K562 (cell line): ENCODE results near the gene MAST4. TPM values are rescaled to one million over a fixed set of nuclear protein-coding genes. Genes with fewer than 3 reads are reported as not detected.

Experiments used
- ATAC-seq: fragments of 200-7000 bp; cut with Tn5 transposase; 3 replicates; pipeline ENCODE4 v1.9.1; 2020; ENCODE audit warnings: moderate library complexity
- BruUV-seq: library from RNA; stranded (reverse); fragments of 400-500 nt; replicated peaks from 2 replicates; lab custom pipeline; 2021; lab: Mats Ljungman, UMichigan
- CTCF ChIA-PET: fragments of 300-600 bp; formaldehyde crosslinking; extraction: SDS; loops from one replicate; lab custom pipeline; 2021; ENCODE audit warnings: low intra/inter-chr PET ratio; lab: Yijun Ruan, JAX
- POLR2A ChIA-PET: fragments of 300-600, 350-650 bp; sonication (Branson Sonifier 250); formaldehyde crosslinking; extraction: SDS; loops from one replicate; lab custom pipeline; 2021; ENCODE audit warnings: antibody characterized with exemption, inconsistent platforms; lab: Yijun Ruan, JAX
- DNase-seq, 4 experiments: peaks; one replicate each; pipeline versions ENCODE4 v3.0.0 to v3.0.0-alpha.2; 2011 to 2018; ENCODE audit warnings: low spot score in 3 of 4, mixed read lengths in 3 of 4; ENCODE audit errors: extremely low read depth in 1 of 4
- FAIRE-seq: peaks from 2 replicates; lab custom pipeline; 2011; peaks lifted over from hg19 to GRCh38; lab: Jason Lieb, UNC
- H2AFZ ChIP-seq: 2 replicates; pipeline ENCODE4 v1.6.0; 2011; ENCODE audit warnings: low read depth, low read length, control low read depth, inconsistent platforms
- H3K27ac ChIP-seq: fragments of 200-600 bp; 3 replicates; pipeline ENCODE4 v1.8.0; 2011; ENCODE audit warnings: low read depth, mild to moderate bottlenecking, control low read depth, inconsistent platforms, low read length, moderate library complexity, mixed read lengths; ENCODE audit errors: extremely low read depth
- H3K27me3 ChIP-seq, 2 experiments: fragments of 300-600 bp in 1 of 2; 2 replicates in 1 of 2; 3 replicates in 1 of 2; pipeline versions ENCODE4 v1.6.0 to v1.8.0; 2011; ENCODE audit warnings: inconsistent platforms in 2 of 2, low read length in 2 of 2, mild to moderate bottlenecking in 1 of 2, mixed read lengths in 1 of 2, moderate library complexity in 1 of 2; ENCODE audit not compliant: control insufficient read depth in 2 of 2, insufficient read depth in 2 of 2
- H3K36me3 ChIP-seq: fragments of 300-600 bp; 3 replicates; pipeline ENCODE4 v1.8.0; 2011; ENCODE audit warnings: mild to moderate bottlenecking, low read length, inconsistent platforms; ENCODE audit not compliant: control insufficient read depth, insufficient read depth
- H3K4me1 ChIP-seq, 2 experiments: fragments of 200-600 bp in 1 of 2; replicated peaks in 1 of 2; 2 replicates in 1 of 2; 3 replicates in 1 of 2; pipeline versions ENCODE4 v1.5.1 to v1.8.0; 2011; ENCODE audit warnings: inconsistent platforms in 2 of 2, low read length in 2 of 2, mild to moderate bottlenecking in 1 of 2, mixed read lengths in 1 of 2, moderate library complexity in 1 of 2; ENCODE audit not compliant: control insufficient read depth in 2 of 2, insufficient read depth in 2 of 2
- H3K4me2 ChIP-seq: 2 replicates; pipeline ENCODE4 v1.6.1; 2011; ENCODE audit warnings: low read length, control low read depth, inconsistent platforms, mixed read lengths; ENCODE audit not compliant: insufficient read depth
- H3K4me3 ChIP-seq: fragments of 200-600 bp; sonication (generic), shearing (Covaris generic); 2 replicates; pipeline ENCODE4 v1.5.1; 2016; ENCODE audit warnings: control low read depth, inconsistent platforms
- H3K79me2 ChIP-seq: fragments of 200-600 bp; 3 replicates; pipeline ENCODE4 v1.8.0; 2011; ENCODE audit warnings: low read length, inconsistent platforms; ENCODE audit not compliant: control insufficient read depth, insufficient read depth
- H3K9ac ChIP-seq, 2 experiments: 2 replicates each; pipeline versions ENCODE4 v1.6.0 to v1.6.1; 2011; ENCODE audit warnings: low read depth in 2 of 2, low read length in 2 of 2, control low read depth in 1 of 2, inconsistent platforms in 1 of 2, mild to moderate bottlenecking in 1 of 2, mixed read lengths in 1 of 2; ENCODE audit not compliant: insufficient read depth in 1 of 2
- H3K9me1 ChIP-seq: one replicate; pipeline ENCODE4 v1.6.0; 2011; ENCODE audit warnings: inconsistent platforms, mild to moderate bottlenecking, low read length, moderate library complexity; ENCODE audit not compliant: control insufficient read depth, insufficient read depth
- H3K9me3 ChIP-seq: replicated peaks from 2 replicates; pipeline ENCODE4 v1.5.1; 2011; ENCODE audit warnings: low read depth, low read length, inconsistent platforms; ENCODE audit not compliant: control insufficient read depth, insufficient read depth
- H4K20me1 ChIP-seq: replicated peaks from 2 replicates; pipeline ENCODE4 v1.6.1; 2011; ENCODE audit warnings: low read length, inconsistent platforms, mixed read lengths; ENCODE audit not compliant: control insufficient read depth, insufficient read depth
- CREM ChIP-seq: IDR thresholded peaks from 2 replicates; pipeline ENCODE4 v1.6.1; 2014; ENCODE audit warnings: antibody characterized with exemption, low read depth
- DPF2 ChIP-seq: fragments of 450-650 bp; IDR thresholded peaks from 2 replicates; pipeline ENCODE4 v1.6.1; 2016
- FOXP1 ChIP-seq: sonication (generic); formaldehyde crosslinking; IDR thresholded peaks from 2 replicates; pipeline ENCODE4 v1.8.0; 2022; ENCODE audit warnings: mild to moderate bottlenecking, missing genetic modification reagents
- GTF2E2 ChIP-seq: fragments of 200-800 bp; sonication (Bioruptor generic); IDR thresholded peaks from 2 replicates; pipeline ENCODE4 v1.6.1; 2016; ENCODE audit warnings: missing genetic modification characterization, missing compliant biosample characterization
- MCM5 ChIP-seq: fragments of 450-650 bp; IDR thresholded peaks from 2 replicates; pipeline ENCODE4 v1.6.1; 2016; ENCODE audit warnings: low read depth
- POLR2G ChIP-seq: fragments of 200-400 bp; formaldehyde crosslinking; IDR thresholded peaks from 2 replicates; pipeline ENCODE4 v1.6.1; 2017; ENCODE audit warnings: low read depth, mild to moderate bottlenecking, antibody characterized with exemption, low read length, moderate library complexity
- SIRT6 ChIP-seq: IDR thresholded peaks from one replicate; pipeline ENCODE4 v1.6.1; 2012; ENCODE audit warnings: low read depth, mild to moderate bottlenecking, control low read depth, inconsistent platforms, low read length, moderate library complexity
- SP2 ChIP-seq: IDR thresholded peaks from 2 replicates; pipeline ENCODE4 v1.6.1; 2011; ENCODE audit warnings: mild to moderate bottlenecking, low read depth, low read length, moderate library complexity; ENCODE audit not compliant: poor library complexity, severe bottlenecking; ENCODE audit errors: extremely low read depth
- SRF ChIP-seq, 2 experiments: fragments of 250-450, 450-650 bp in 1 of 2; sonication (Bioruptor Pico) in 1 of 2; sonication (generic) in 1 of 2; formaldehyde crosslinking; IDR thresholded peaks; 2 replicates each; pipeline versions ENCODE4 v1.5.0 to v1.5.1; 2020 to 2022; ENCODE audit warnings: mild to moderate bottlenecking in 1 of 2, missing genetic modification reagents in 1 of 2
- TAF7 ChIP-seq: fragments of 450-650 bp; IDR thresholded peaks from 2 replicates; pipeline ENCODE4 v1.6.1; 2016; ENCODE audit warnings: missing genetic modification characterization, missing compliant biosample characterization
- ZNF449 ChIP-seq: fragments of 250-450 bp; sonication (Bioruptor Pico); IDR thresholded peaks from 2 replicates; pipeline ENCODE4 v1.8.0; 2022; ENCODE audit warnings: moderate library complexity, mild to moderate bottlenecking, inconsistent platforms
- WGBS: fragments of 100-300 bp; shearing (Covaris generic); methylation state at CpG from one replicate; pipeline ENCODE4 v1.1.6; 2016; ENCODE audit warnings: low coverage, mixed read lengths; ENCODE audit not compliant: insufficient coverage; ENCODE audit errors: missing lambda C conversion rate; 5-methylcytosine and 5-hydroxymethylcytosine counted together
- in situ Hi-C: fragments of 300-500 bp; cut with MboI; formaldehyde crosslinking; loops from 4 replicates; pipeline ENCODE4 v1.15.0; 2018; ENCODE audit warnings: inconsistent platforms, mixed read lengths
- intact Hi-C: fragments of 100-400 bp; cut with micrococcal nuclease; formaldehyde crosslinking; loops from 2 replicates; pipeline ENCODE4 v1.14.2; 2022
- polyA plus RNA-seq, 8 experiments: library from polyadenylated mRNA; depleted of rRNA in 4 of 8; stranded (reverse) in 5 of 8; unstranded in 3 of 8; fragments of >200 nt; fragmentation: Nextera tagmentation in 2 of 8; fragmentation: Illumina TruSeq in 1 of 8; extraction: Ambion mirVana in 2 of 8; extraction: Trizol in 1 of 8; gene quantifications; 2 replicates each; pipeline versions ENCODE4 v1.2.1 to v1.2.3, GENCODE V29; 2011 to 2014; ENCODE audit warnings: inconsistent platforms in 1 of 8, missing spikeins in 1 of 8
- total RNA-seq, 7 experiments: library from RNA; depleted of rRNA in 6 of 7; stranded (reverse); fragments of >200 nt in 6 of 7; fragmentation: Illumina TruSeq in 2 of 7; extraction: Trizol in 2 of 7; gene quantifications; 2 replicates each; pipeline versions ENCODE4 v1.2.1 to v1.2.3, GENCODE V29; 2011 to 2021; ENCODE audit warnings: low replicate concordance in 1 of 7
- TF ChIP-seq, protein P1 (sequence below): sonication (generic); formaldehyde crosslinking; IDR thresholded peaks from 2 replicates; pipeline ENCODE4 v1.8.0; 2022; ENCODE audit warnings: missing genetic modification reagents, mild to moderate bottlenecking, borderline replicate concordance
- TF ChIP-seq, protein P2 (sequence below), 2 experiments: IDR thresholded peaks in 1 of 2; conservative IDR thresholded peaks in 1 of 2; 2 replicates each; pipeline ENCODE4 v1.6.1; 2016; ENCODE audit warnings: low read depth in 2 of 2, mild to moderate bottlenecking in 1 of 2, missing compliant biosample characterization in 1 of 2, missing genetic modification characterization in 1 of 2, moderate library complexity in 1 of 2

Gene MAST4
- total and polyA plus RNA-seq, 9 of the 15 experiments (the other 6 are each of a cell fraction or from before 2014, with no cell fraction given), result 0.88 to 10.1 (median 5.2) TPM

GRCh38 chr5:67004730-67005350 lies 408.6 kb downstream of the MAST4 start:
- Histone ChIP-seq H3K9me1 (no peaks in the 10 kb centered on the region), H3K27ac (peak overlapping the region; percentile 93), H2AFZ (peak overlapping the region; percentile 86), H3K79me2 (peaks cover 56% of the 10 kb centered on the region), H3K4me3 (peak overlapping the region; percentile 55), H4K20me1 (no peaks in the 10 kb centered on the region), H3K9me3 (no peaks in the 10 kb centered on the region), H3K36me3 (no peaks in the 10 kb centered on the region), H3K9ac (peak overlapping the region; percentile 80 to 91), H3K4me1 (peaks cover 4 to 35% of the 10 kb centered on the region in 2 experiments), H3K27me3 (no peaks in the 10 kb centered on the region), H3K4me2 (peak overlapping the region; percentile 88)
- intact Hi-C loops, result no loop called here
- FAIRE-seq (no peak), ATAC-seq (peak; percentile 9), DNase-seq (peak in 1 of 4 experiments; percentile 27)
- 2% methylated on average over 11 of the region's 11 CpGs for whole genome bisulfite sequencing
- TSS peak; percentile 64 for BruUV-seq
- POLR2A ChIA-PET, result interaction anchor here (0.7 to 2.5 kb wide), 9 partner anchors 10 to 198 kb away, joined by 3 to 28 read pairs (median 4); no protein-coding TSS in a partner anchor
- in situ Hi-C loops, result no loop called here
- CTCF ChIA-PET, result no interaction called here
- TF ChIP-seq SRF (CRISPR knock-in tag; IDR thresholded peaks at IDR 0.05) (no peak), FOXP1 (CRISPR knock-in tag) (no peak), GTF2E2 (peak; percentile 92), SP2 (no peak), MCM5 (no peak), SIRT6 (no peak), ZNF449 (CRISPR knock-in tag) (no peak), TAF7 (tag) (peak; percentile 50; the same call in 1 of the 2 replicates), DPF2 (peak; percentile 40; the same call in 1 of the 2 replicates), CREM (no peak), POLR2G (no peak)
- TF ChIP-seq, protein P1, sequence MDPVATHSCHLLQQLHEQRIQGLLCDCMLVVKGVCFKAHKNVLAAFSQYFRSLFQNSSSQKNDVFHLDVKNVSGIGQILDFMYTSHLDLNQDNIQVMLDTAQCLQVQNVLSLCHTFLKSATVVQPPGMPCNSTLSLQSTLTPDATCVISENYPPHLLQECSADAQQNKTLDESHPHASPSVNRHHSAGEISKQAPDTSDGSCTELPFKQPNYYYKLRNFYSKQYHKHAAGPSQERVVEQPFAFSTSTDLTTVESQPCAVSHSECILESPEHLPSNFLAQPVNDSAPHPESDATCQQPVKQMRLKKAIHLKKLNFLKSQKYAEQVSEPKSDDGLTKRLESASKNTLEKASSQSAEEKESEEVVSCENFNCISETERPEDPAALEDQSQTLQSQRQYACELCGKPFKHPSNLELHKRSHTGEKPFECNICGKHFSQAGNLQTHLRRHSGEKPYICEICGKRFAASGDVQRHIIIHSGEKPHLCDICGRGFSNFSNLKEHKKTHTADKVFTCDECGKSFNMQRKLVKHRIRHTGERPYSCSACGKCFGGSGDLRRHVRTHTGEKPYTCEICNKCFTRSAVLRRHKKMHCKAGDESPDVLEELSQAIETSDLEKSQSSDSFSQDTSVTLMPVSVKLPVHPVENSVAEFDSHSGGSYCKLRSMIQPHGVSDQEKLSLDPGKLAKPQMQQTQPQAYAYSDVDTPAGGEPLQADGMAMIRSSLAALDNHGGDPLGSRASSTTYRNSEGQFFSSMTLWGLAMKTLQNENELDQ (CRISPR knock-in tag), result no peak
- TF ChIP-seq, protein P2, sequence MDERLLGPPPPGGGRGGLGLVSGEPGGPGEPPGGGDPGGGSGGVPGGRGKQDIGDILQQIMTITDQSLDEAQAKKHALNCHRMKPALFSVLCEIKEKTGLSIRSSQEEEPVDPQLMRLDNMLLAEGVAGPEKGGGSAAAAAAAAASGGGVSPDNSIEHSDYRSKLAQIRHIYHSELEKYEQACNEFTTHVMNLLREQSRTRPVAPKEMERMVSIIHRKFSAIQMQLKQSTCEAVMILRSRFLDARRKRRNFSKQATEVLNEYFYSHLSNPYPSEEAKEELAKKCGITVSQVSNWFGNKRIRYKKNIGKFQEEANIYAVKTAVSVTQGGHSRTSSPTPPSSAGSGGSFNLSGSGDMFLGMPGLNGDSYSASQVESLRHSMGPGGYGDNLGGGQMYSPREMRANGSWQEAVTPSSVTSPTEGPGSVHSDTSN (CRISPR knock-in tag; IDR thresholded peaks at IDR 0.05; ENCODE audit: low read depth), result no peak
- TF ChIP-seq, protein P2 (tag; conservative IDR thresholded peaks at IDR 0.05; ENCODE audit: low read depth), result no peak
